GM13977 (cell line): ENCODE results near the gene KREMEN1.
"Not testable (repeated sequence)": the region's sequence is repeated elsewhere in the genome, so short reads cannot be mapped to it uniquely, and the experiment has no call there.

Experiments
- DNase-seq: peaks from one replicate; pipeline ENCODE4 v3.0.0; 2012; ENCODE audit warnings: low spot score
- in situ Hi-C: fragments of 300-500 bp; cut with MboI; formaldehyde crosslinking; loops from one replicate; pipeline ENCODE4 v1.12.0; 2022; ENCODE audit warnings: low sequenced_read_pairs, low pct_unique_long_range_greater_than_20kb, mixed read lengths, inconsistent platforms; ENCODE audit not compliant: unreplicated experiment
- TF ChIP-seq, protein P1 (sequence below): IDR thresholded peaks from 2 replicates; pipeline ENCODE4 v1.5.1; 2012; ENCODE audit warnings: mild to moderate bottlenecking, control low read depth; ENCODE audit not compliant: insufficient read depth; ENCODE audit errors: extremely low read depth, missing control alignments

KREMEN1 gene

DNA sequence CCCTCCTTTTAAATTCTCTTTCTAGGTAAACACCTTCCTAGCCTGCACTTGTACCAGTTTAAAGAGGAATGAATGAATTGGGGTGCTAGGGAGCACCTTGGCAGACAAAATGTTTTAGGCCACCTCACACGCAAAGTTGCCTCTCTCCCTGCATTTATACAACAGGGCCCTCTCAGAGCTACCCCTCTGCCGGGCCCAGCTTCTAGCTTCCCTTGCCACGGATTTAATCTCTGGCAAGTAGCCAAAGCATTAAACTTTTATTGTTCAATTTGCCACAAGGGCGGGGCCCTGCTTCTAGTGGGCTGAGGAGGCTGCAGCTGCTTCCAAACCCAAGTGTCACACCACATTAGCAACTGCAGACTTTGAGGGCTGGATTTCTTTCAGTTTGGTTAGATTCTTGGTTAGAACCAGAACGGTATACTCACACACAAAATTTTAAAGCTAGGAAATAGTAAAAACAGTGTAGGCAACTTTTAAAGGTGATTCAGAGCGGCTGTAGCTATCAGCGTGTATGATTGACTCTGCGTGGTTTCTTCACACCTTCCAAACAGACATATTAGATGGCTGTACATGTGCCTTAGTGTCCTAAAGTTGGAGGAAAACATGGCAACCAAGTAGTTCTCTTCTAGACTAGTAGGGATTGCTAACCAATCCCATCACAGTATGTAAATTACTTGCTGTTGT is 6.5 kb downstream of the KREMEN1 start:
- TF ChIP-seq, protein P1, sequence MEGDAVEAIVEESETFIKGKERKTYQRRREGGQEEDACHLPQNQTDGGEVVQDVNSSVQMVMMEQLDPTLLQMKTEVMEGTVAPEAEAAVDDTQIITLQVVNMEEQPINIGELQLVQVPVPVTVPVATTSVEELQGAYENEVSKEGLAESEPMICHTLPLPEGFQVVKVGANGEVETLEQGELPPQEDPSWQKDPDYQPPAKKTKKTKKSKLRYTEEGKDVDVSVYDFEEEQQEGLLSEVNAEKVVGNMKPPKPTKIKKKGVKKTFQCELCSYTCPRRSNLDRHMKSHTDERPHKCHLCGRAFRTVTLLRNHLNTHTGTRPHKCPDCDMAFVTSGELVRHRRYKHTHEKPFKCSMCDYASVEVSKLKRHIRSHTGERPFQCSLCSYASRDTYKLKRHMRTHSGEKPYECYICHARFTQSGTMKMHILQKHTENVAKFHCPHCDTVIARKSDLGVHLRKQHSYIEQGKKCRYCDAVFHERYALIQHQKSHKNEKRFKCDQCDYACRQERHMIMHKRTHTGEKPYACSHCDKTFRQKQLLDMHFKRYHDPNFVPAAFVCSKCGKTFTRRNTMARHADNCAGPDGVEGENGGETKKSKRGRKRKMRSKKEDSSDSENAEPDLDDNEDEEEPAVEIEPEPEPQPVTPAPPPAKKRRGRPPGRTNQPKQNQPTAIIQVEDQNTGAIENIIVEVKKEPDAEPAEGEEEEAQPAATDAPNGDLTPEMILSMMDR, result no peak
- in situ Hi-C loops, result no loop called here
- DNase-seq, result no peak

GRCh38 chr22:29080106-29080975 is 7.5 kb downstream of the KREMEN1 start:
- TF ChIP-seq, protein P1, result no peak
- no peak for DNase-seq
- in situ Hi-C loops, result no loop called here

- in situ Hi-C loops, result no loop called here
- DNase-seq, result no peak
- TF ChIP-seq, protein P1, result no peak
Observed at GRCh38 chr22:29081517-29082236, 8.8 kb downstream of the KREMEN1 start.

GRCh38 chr22:29082826-29083545 is 10.2 kb downstream of the KREMEN1 start:
- in situ Hi-C loops, result no loop called here
- TF ChIP-seq, protein P1, result no peak
- no peak for DNase-seq

DNA sequence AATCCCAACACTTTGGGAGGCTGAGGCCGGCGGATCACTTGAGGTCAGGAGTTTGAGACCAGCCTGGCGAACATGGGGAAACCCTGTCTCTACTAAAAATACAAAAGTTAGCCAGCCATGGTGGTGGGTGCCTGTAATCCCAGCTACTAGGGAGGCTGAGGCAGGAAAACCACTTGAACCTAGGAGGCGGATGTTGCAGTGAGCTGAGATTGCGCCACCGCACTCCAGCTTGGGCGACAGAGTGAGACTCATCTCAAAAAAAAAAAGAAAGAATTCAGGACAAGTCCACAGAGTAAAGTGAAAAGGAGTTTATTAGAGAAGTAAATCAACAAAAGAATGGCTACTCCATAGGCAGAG is 10.7 kb downstream of the KREMEN1 start:
- DNase-seq, in situ Hi-C loops: not testable (repeated sequence)

GRCh38 chr22:29083933-29084591 is 11.2 kb downstream of the KREMEN1 start:
- in situ Hi-C loops, result no loop called here
- DNase-seq, result no peak
- TF ChIP-seq, protein P1, result no peak
